Endometrium (tissue), 2 donors: ENCODE data around the gene NDE1.
"Not testable (repeated sequence)": the region's sequence is repeated elsewhere in the genome, so short reads cannot be mapped to it uniquely, and the experiment has no call there.

ENCODE experiments used
- FAIRE-seq: peaks from 2 replicates; lab custom pipeline; 2012; peaks lifted over from hg19 to GRCh38; lab: Jason Lieb, UNC
- donor health status: control.
- donor health status: control.

NDE1 gene

GRCh38 chr16:15650019-15650697, at the start of gene NDE1:
TSS of gene NDE1 (plus strand) at chr16:15650245. CDS start at chr16:15664779, 14,534 bp downstream.
- no peak for FAIRE-seq

- FAIRE-seq: no peak
These were observed 48.7 kb upstream of the NDE1 start for GRCh38 chr16:15601212-15601879.

- no peak for FAIRE-seq
These were observed 47.6 kb upstream of the NDE1 start for GRCh38 chr16:15602285-15603044.

GRCh38 chr16:15604460-15605440, 45.3 kb upstream of the NDE1 start:
- no peak for FAIRE-seq

- FAIRE-seq: no peak
These were observed 44.1 kb upstream of the NDE1 start for GRCh38 chr16:15605839-15606517.

GRCh38 chr16:15606518-15607220, 43.4 kb upstream of the NDE1 start:
- FAIRE-seq: no peak

GRCh38 chr16:15607221-15607699, 42.8 kb upstream of the NDE1 start:
- not testable (repeated sequence) for FAIRE-seq

GRCh38 chr16:15607700-15608396, 42.2 kb upstream of the NDE1 start:
- FAIRE-seq: no peak

GRCh38 chr16:15608398-15609285, 41.4 kb upstream of the NDE1 start:
- FAIRE-seq: no peak

GRCh38 chr16:15609286-15609649, 40.8 kb upstream of the NDE1 start:
- no peak for FAIRE-seq

- no peak for FAIRE-seq
These were observed 39.6 kb upstream of the NDE1 start for GRCh38 chr16:15610369-15610871.

GRCh38 chr16:15611610-15612009, 38.4 kb upstream of the NDE1 start:
- FAIRE-seq: no peak

GRCh38 chr16:15613676-15614075, 36.4 kb upstream of the NDE1 start:
- no peak for FAIRE-seq

GRCh38 chr16:15616012-15616411, 34.0 kb upstream of the NDE1 start:
- FAIRE-seq: no peak

- FAIRE-seq: no peak
These were observed 33.4 kb upstream of the NDE1 start for GRCh38 chr16:15616475-15617165.

- FAIRE-seq: no peak
These were observed 32.1 kb upstream of the NDE1 start for GRCh38 chr16:15617901-15618300.

- no peak for FAIRE-seq
These were observed 31.7 kb upstream of the NDE1 start for GRCh38 chr16:15618392-15618791.

GRCh38 chr16:15620611-15621195, 29.3 kb upstream of the NDE1 start:
- no peak for FAIRE-seq
